Neuronal stem cell (in vitro differentiated cells): ENCODE measurements around the gene ZNF385B.

Experiments used
- DNase-seq: peaks from one replicate; pipeline ENCODE4 v3.0.0-alpha.2; 2013; ENCODE audit warnings: low spot score
- H2AFZ ChIP-seq: one replicate; pipeline ENCODE4 v1.6.1; 2013; ENCODE audit warnings: mild to moderate bottlenecking, low read length, inconsistent platforms
- H2AK5ac ChIP-seq: 2 replicates; pipeline ENCODE4 v1.6.1; 2013; ENCODE audit warnings: low read depth, mild to moderate bottlenecking, inconsistent platforms, low read length, moderate library complexity, mixed read lengths
- H2BK120ac ChIP-seq: 2 replicates; pipeline ENCODE4 v1.6.1; 2013; ENCODE audit warnings: low read depth, mild to moderate bottlenecking, inconsistent platforms, low read length, moderate library complexity, mixed read lengths
- H2BK12ac ChIP-seq: one replicate; pipeline ENCODE4 v1.6.1; 2013; ENCODE audit warnings: low read length, inconsistent platforms
- H2BK15ac ChIP-seq: 2 replicates; pipeline ENCODE4 v1.6.1; 2013; ENCODE audit warnings: mild to moderate bottlenecking, low read length, inconsistent platforms, mixed read lengths
- H2BK5ac ChIP-seq: one replicate; pipeline ENCODE4 v1.6.1; 2013; ENCODE audit warnings: inconsistent platforms, mild to moderate bottlenecking, low read length, moderate library complexity
- H3K14ac ChIP-seq: one replicate; pipeline ENCODE4 v1.6.1; 2013; ENCODE audit warnings: low read length, inconsistent platforms
- H3K18ac ChIP-seq: 2 replicates; pipeline ENCODE4 v1.6.1; 2013; ENCODE audit warnings: low read length, inconsistent platforms
- H3K23ac ChIP-seq: 2 replicates; pipeline ENCODE4 v1.6.1; 2013; ENCODE audit warnings: low read depth, mild to moderate bottlenecking, mixed read lengths, low read length, inconsistent platforms; ENCODE audit not compliant: poor library complexity
- H3K27ac ChIP-seq: replicated peaks from 3 replicates; pipeline ENCODE4 v1.5.1; 2013; ENCODE audit warnings: low read length, inconsistent platforms
- H3K27me3 ChIP-seq, 3 experiments: 2 replicates each; pipeline ENCODE4 v1.6.1; 2013; ENCODE audit warnings: low read length in 3 of 3, mild to moderate bottlenecking in 2 of 3, inconsistent platforms in 1 of 3, low read depth in 1 of 3, mixed read lengths in 1 of 3, moderate library complexity in 1 of 3; ENCODE audit not compliant: control insufficient read depth in 3 of 3, insufficient read depth in 3 of 3
- H3K36me3 ChIP-seq, 2 donors: replicated peaks in 1 of 2; 2 replicates each; pipeline ENCODE4 v1.6.1; 2013; ENCODE audit warnings: low read length in 2 of 2; ENCODE audit not compliant: control insufficient read depth in 2 of 2, insufficient read depth in 2 of 2
- H3K4ac ChIP-seq: 2 replicates; pipeline ENCODE4 v1.6.1; 2013; ENCODE audit warnings: inconsistent platforms, mild to moderate bottlenecking, low read length, moderate library complexity
- H3K4me1 ChIP-seq, 2 donors: 1 replicate in 1 of 2; 2 replicates in 1 of 2; pipeline ENCODE4 v1.6.1; 2013; ENCODE audit warnings: low read length in 2 of 2, low read depth in 1 of 2; ENCODE audit not compliant: control insufficient read depth in 2 of 2, insufficient read depth in 1 of 2
- H3K4me2 ChIP-seq: one replicate; pipeline ENCODE4 v1.6.1; 2013; ENCODE audit warnings: mild to moderate bottlenecking, low read length, inconsistent platforms; ENCODE audit not compliant: insufficient read depth, poor library complexity, severe bottlenecking
- H3K4me3 ChIP-seq, 2 donors: 2 replicates each; pipeline ENCODE4 v1.5.1; 2013; ENCODE audit warnings: low read length in 2 of 2, mild to moderate bottlenecking in 2 of 2, inconsistent platforms in 1 of 2, moderate library complexity in 1 of 2
- H3K79me1 ChIP-seq: one replicate; pipeline ENCODE4 v1.6.1; 2013; ENCODE audit warnings: low read depth, mild to moderate bottlenecking, inconsistent platforms, low read length, moderate library complexity
- H3K9ac ChIP-seq: one replicate; pipeline ENCODE4 v1.6.1; 2013; ENCODE audit warnings: mild to moderate bottlenecking, low read depth, low read length, inconsistent platforms; ENCODE audit not compliant: poor library complexity
- H3K9me3 ChIP-seq, 2 donors: replicated peaks in 1 of 2; 2 replicates each; pipeline versions ENCODE3 to v1.6.1; 2013; ENCODE audit warnings: low read length in 2 of 2, mild to moderate bottlenecking in 2 of 2, inconsistent platforms in 1 of 2, low read depth in 1 of 2, mixed read lengths in 1 of 2, moderate library complexity in 1 of 2; ENCODE audit not compliant: control insufficient read depth in 2 of 2, insufficient read depth in 1 of 2
- H4K8ac ChIP-seq: one replicate; pipeline ENCODE4 v1.6.1; 2013; ENCODE audit warnings: low read depth, mild to moderate bottlenecking, inconsistent platforms, low read length, moderate library complexity
- H4K91ac ChIP-seq: one replicate; pipeline ENCODE4 v1.6.1; 2013; ENCODE audit warnings: low read length, low read depth, mild to moderate bottlenecking, inconsistent platforms; ENCODE audit not compliant: poor library complexity
- WGBS, 2 donors: extraction: QIAGEN DNeasy Blood & Tissue Kit; methylation state at CpG; one replicate each; pipeline ENCODE4 v1.1.7; 2013; ENCODE audit warnings: missing lambda C conversion rate in 2 of 2, mixed read lengths in 1 of 2; ENCODE audit not compliant: insufficient read length in 2 of 2, insufficient replicate concordance in 1 of 2; ENCODE audit errors: extremely low coverage in 2 of 2; 5-methylcytosine and 5-hydroxymethylcytosine counted together

The ZNF385B gene

GRCh38 chr2:179521944-179522343 is 339.5 kb downstream of the ZNF385B start:
- no peaks in the 10 kb centered on the region for H3K9me3 ChIP-seq

GRCh38 chr2:179518830-179519229 is 342.6 kb downstream of the ZNF385B start:
- H3K18ac ChIP-seq: no peak overlapping the region
- H3K4ac ChIP-seq: no peak overlapping the region
- DNase-seq: no peak
- no peak overlapping the region for H3K4me3 ChIP-seq
- H3K9me3 ChIP-seq: peaks cover 0 to 2% of the 10 kb centered on the region in 2 donors
- H3K14ac ChIP-seq: no peak overlapping the region
- no peak overlapping the region for H2AK5ac ChIP-seq
- no peak overlapping the region for H2AFZ ChIP-seq
- H4K91ac ChIP-seq: no peak overlapping the region
- no peak overlapping the region for H3K23ac ChIP-seq
- no peak overlapping the region for H2BK120ac ChIP-seq
- H4K8ac ChIP-seq: no peak overlapping the region
- no peaks in the 10 kb centered on the region for H3K4me1 ChIP-seq
- H3K36me3 ChIP-seq: peaks cover 0 to 2% of the 10 kb centered on the region in 2 donors
- H2BK12ac ChIP-seq: no peak overlapping the region
- no CpG with 5 or more reads among the region's 4 CpGs for WGBS, 2 donors
- H2BK15ac ChIP-seq: no peak overlapping the region
- H3K9ac ChIP-seq: no peak overlapping the region
- no peak overlapping the region for H3K4me2 ChIP-seq
- no peak overlapping the region for H3K27ac ChIP-seq
- H2BK5ac ChIP-seq: no peak overlapping the region
- no peaks in the 10 kb centered on the region for H3K27me3 ChIP-seq
- no peaks in the 10 kb centered on the region for H3K79me1 ChIP-seq

More at GRCh38 chr2:179521944-179522343, 339.5 kb downstream of the ZNF385B start:
- Histone ChIP-seq H4K8ac (no peak overlapping the region), H2AFZ (no peak overlapping the region), H3K27ac (no peak overlapping the region), H3K9ac (no peak overlapping the region), H2BK120ac (no peak overlapping the region), H3K4ac (no peak overlapping the region), H2AK5ac (no peak overlapping the region), H3K18ac (no peak overlapping the region), H2BK15ac (no peak overlapping the region), H2BK5ac (no peak overlapping the region), H3K36me3 (no peaks in the 10 kb centered on the region), H3K4me1 (no peaks in the 10 kb centered on the region), H2BK12ac (no peak overlapping the region), H3K4me3 (no peak overlapping the region), H3K27me3 (no peaks in the 10 kb centered on the region), H3K79me1 (no peaks in the 10 kb centered on the region), H3K14ac (no peak overlapping the region), H3K4me2 (no peak overlapping the region), H3K23ac (no peak overlapping the region), H4K91ac (no peak overlapping the region)
- DNase-seq: no peak
- no CpG with 5 or more reads among the region's 1 CpG for WGBS, 2 donors

GRCh38 chr2:179513181-179513580 is 348.2 kb downstream of the ZNF385B start:
- Histone ChIP-seq H3K27me3 (no peaks in the 10 kb centered on the region), H2BK15ac (no peak overlapping the region), H3K27ac (no peak overlapping the region), H3K4me2 (no peak overlapping the region), H3K4me1 (no peaks in the 10 kb centered on the region), H3K18ac (no peak overlapping the region), H2BK12ac (no peak overlapping the region), H3K79me1 (no peaks in the 10 kb centered on the region), H3K4ac (no peak overlapping the region), H2BK5ac (no peak overlapping the region), H3K14ac (no peak overlapping the region), H2AK5ac (no peak overlapping the region), H4K8ac (no peak overlapping the region), H3K9ac (no peak overlapping the region), H3K9me3 (peaks cover 0 to 2% of the 10 kb centered on the region in 2 donors), H3K23ac (no peak overlapping the region), H2BK120ac (no peak overlapping the region), H3K36me3 (peaks cover 0 to 4% of the 10 kb centered on the region in 2 donors), H2AFZ (no peak overlapping the region), H3K4me3 (no peak overlapping the region), H4K91ac (no peak overlapping the region)
- DNase-seq: no peak
- no CpG with 5 or more reads among the region's 1 CpG for WGBS, 2 donors

GRCh38 chr2:179512281-179513035 is 349.0 kb downstream of the ZNF385B start:
- H2BK5ac ChIP-seq: no peak overlapping the region
- H4K91ac ChIP-seq: no peak overlapping the region
- no peak overlapping the region for H2AK5ac ChIP-seq
- H2BK15ac ChIP-seq: no peak overlapping the region
- no peak overlapping the region for H4K8ac ChIP-seq
- no peak overlapping the region for H2BK120ac ChIP-seq
- H3K9ac ChIP-seq: no peak overlapping the region
- no peak overlapping the region for H2BK12ac ChIP-seq
- WGBS, 2 donors: no CpG with 5 or more reads among the region's 1 CpG
- H3K4me2 ChIP-seq: no peak overlapping the region
- no peak overlapping the region for H2AFZ ChIP-seq
- peaks cover 0 to 4% of the 10 kb centered on the region in 2 donors for H3K36me3 ChIP-seq
- H3K18ac ChIP-seq: no peak overlapping the region
- no peaks in the 10 kb centered on the region for H3K79me1 ChIP-seq
- H3K9me3 ChIP-seq: peaks cover 0 to 2% of the 10 kb centered on the region in 2 donors
- H3K14ac ChIP-seq: no peak overlapping the region
- no peak for DNase-seq
- no peaks in the 10 kb centered on the region for H3K4me1 ChIP-seq
- H3K27ac ChIP-seq: no peak overlapping the region
- no peaks in the 10 kb centered on the region for H3K27me3 ChIP-seq
- H3K4ac ChIP-seq: no peak overlapping the region
- H3K4me3 ChIP-seq: no peak overlapping the region
- H3K23ac ChIP-seq: no peak overlapping the region
